ENCODE data around the gene MAP2K3.

The MAP2K3 gene

GRCh38 chr17:21297026-21297520 lies 12.6 kb downstream of the MAP2K3 start:
- DNase-seq (ENCODE audit: low read depth): peak; percentile 29
- TF ChIP-seq, protein P1, sequence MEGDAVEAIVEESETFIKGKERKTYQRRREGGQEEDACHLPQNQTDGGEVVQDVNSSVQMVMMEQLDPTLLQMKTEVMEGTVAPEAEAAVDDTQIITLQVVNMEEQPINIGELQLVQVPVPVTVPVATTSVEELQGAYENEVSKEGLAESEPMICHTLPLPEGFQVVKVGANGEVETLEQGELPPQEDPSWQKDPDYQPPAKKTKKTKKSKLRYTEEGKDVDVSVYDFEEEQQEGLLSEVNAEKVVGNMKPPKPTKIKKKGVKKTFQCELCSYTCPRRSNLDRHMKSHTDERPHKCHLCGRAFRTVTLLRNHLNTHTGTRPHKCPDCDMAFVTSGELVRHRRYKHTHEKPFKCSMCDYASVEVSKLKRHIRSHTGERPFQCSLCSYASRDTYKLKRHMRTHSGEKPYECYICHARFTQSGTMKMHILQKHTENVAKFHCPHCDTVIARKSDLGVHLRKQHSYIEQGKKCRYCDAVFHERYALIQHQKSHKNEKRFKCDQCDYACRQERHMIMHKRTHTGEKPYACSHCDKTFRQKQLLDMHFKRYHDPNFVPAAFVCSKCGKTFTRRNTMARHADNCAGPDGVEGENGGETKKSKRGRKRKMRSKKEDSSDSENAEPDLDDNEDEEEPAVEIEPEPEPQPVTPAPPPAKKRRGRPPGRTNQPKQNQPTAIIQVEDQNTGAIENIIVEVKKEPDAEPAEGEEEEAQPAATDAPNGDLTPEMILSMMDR (conservative IDR thresholded peaks at IDR 0.05; ENCODE audit: control insufficient read depth, insufficient read depth, low read depth, low read length): no peak
- no peak overlapping the region for H3K4me3 ChIP-seq (ENCODE audit: control insufficient read depth, low read depth, low read length)

DNA sequence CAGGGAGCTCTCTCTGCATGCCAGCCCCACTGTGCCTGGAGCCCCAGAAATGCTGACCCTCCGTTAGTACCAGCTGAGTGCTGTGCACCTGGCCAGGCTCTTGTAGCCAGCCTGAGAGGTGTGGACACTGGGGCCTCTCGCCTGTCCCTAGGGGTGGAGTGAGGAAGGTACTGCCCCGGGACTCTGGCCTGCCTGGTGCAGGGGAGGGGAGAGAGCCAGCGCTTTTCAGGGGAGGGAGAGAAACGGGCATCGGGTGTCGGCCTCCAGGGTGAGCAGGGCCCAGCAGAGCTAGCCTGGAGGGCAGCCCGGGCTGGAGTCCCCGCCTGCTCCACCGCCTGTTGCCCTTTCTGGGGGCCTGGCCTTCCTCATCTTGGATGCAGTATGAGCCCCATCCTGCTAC lies 13.1 kb downstream of the MAP2K3 start:
- DNase-seq (ENCODE audit: low read depth): no peak
- no peak overlapping the region for H3K4me3 ChIP-seq (ENCODE audit: control insufficient read depth, low read depth, low read length)
- TF ChIP-seq, protein P1 (conservative IDR thresholded peaks at IDR 0.05; ENCODE audit: control insufficient read depth, insufficient read depth, low read depth, low read length): no peak

GRCh38 chr17:21298056-21298982 lies 13.8 kb downstream of the MAP2K3 start:
- no peak for DNase-seq (ENCODE audit: low read depth)
- no peak overlapping the region for H3K4me3 ChIP-seq (ENCODE audit: control insufficient read depth, low read depth, low read length)
- TF ChIP-seq, protein P1 (conservative IDR thresholded peaks at IDR 0.05; ENCODE audit: control insufficient read depth, insufficient read depth, low read depth, low read length): no peak

DNA sequence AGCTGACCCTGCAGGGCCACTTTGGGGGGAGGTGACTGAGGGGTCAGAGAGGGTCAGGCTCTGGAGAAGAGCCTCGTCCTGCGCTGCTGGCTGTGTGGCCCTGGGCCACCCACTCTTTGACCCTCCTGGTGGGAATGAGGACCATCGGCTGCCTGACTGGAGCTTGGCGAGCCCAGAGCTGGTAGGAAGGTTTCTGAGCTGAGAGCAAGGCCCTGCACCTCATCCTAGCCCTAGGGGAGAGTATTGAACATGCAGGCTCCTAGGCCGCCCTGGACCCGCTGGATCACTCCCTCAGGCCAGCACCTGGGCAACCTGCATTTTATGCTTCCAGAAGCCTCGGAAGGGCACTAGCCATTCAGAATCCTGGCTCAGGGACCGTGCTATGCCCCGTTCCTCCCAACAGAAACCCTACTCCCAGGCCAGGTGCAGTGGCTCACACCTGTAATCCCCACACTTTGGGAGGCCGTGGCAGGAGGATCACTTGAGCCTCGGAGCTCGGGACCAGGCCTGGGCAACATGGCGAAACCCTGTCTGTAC lies 14.5 kb downstream of the MAP2K3 start:
- TF ChIP-seq, protein P1 (conservative IDR thresholded peaks at IDR 0.05; ENCODE audit: control insufficient read depth, insufficient read depth, low read depth, low read length): no peak
- no peak for DNase-seq (ENCODE audit: low read depth)
- H3K4me3 ChIP-seq (ENCODE audit: control insufficient read depth, low read depth, low read length): no peak overlapping the region

GRCh38 chr17:21299981-21300600 lies 15.6 kb downstream of the MAP2K3 start:
- TF ChIP-seq, protein P1 (conservative IDR thresholded peaks at IDR 0.05; ENCODE audit: control insufficient read depth, insufficient read depth, low read depth, low read length): no peak
- no peak overlapping the region for H3K4me3 ChIP-seq (ENCODE audit: control insufficient read depth, low read depth, low read length)
- no peak for DNase-seq (ENCODE audit: low read depth)

GRCh38 chr17:21300601-21301571 lies 16.4 kb downstream of the MAP2K3 start:
- no peak for DNase-seq (ENCODE audit: low read depth)
- H3K4me3 ChIP-seq (ENCODE audit: control insufficient read depth, low read depth, low read length): no peak overlapping the region
- TF ChIP-seq, protein P1 (conservative IDR thresholded peaks at IDR 0.05; ENCODE audit: control insufficient read depth, insufficient read depth, low read depth, low read length): no peak

All from fibroblast of mammary gland (primary cell).